Left kidney (tissue), 8 donors: ENCODE data around the gene MIOX. TPM values are rescaled to one million over a fixed set of nuclear protein-coding genes. Genes with fewer than 3 reads are reported as not detected.

Experiments used
- DNase-seq: peaks from one replicate; pipeline ENCODE4 v3.0.0-alpha.2; 2013
- long read RNA-seq, 8 donors: transcript quantifications; one replicate each; lab custom pipeline, GENCODE V29; 2026
- polyA plus RNA-seq: library from polyadenylated mRNA; unstranded; fragments of 120-200 nt; gene quantifications from one replicate; pipeline ENCODE4 v1.2.1, GENCODE V29; 2013; ENCODE audit not compliant: insufficient read length

The MIOX gene
- 6.1 TPM for polyA plus RNA-seq
- long read RNA-seq, donor 1, partial matches to known transcripts = 0 of 2 reads
- long read RNA-seq, donor 1, other reads (novel, unspliced or antisense) = 0 of 2 reads
- long read RNA-seq, donor 2, transcript MIOX-201 (10 exons, 1,130 nt) = major isoform, 6 of 6 reads
- long read RNA-seq, donor 2, partial matches to known transcripts = 0 of 6 reads
- long read RNA-seq, donor 2, other reads (novel, unspliced or antisense) = 0 of 6 reads
- long read RNA-seq, donor 3, partial matches to known transcripts = 0 of 3 reads
- long read RNA-seq, donor 3, other reads (novel, unspliced or antisense) = 0 of 3 reads
- long read RNA-seq, donor 4 = 0 reads
- long read RNA-seq, donor 5, partial matches to known transcripts = 0 of 1 reads
- long read RNA-seq, donor 5, other reads (novel, unspliced or antisense) = 0 of 1 reads
- long read RNA-seq, donor 6, partial matches to known transcripts = 0 of 2 reads
- long read RNA-seq, donor 6, other reads (novel, unspliced or antisense) = 0 of 2 reads
- long read RNA-seq, donor 7, partial matches to known transcripts = 0 of 3 reads
- long read RNA-seq, donor 7, other reads (novel, unspliced or antisense) = 0 of 3 reads
- long read RNA-seq, donor 8, transcript MIOX-201 (10 exons, 1,130 nt) = major isoform, 7 of 7 reads
- long read RNA-seq, donor 8, partial matches to known transcripts = 0 of 7 reads
- long read RNA-seq, donor 8, other reads (novel, unspliced or antisense) = 0 of 7 reads

GRCh38 chr22:50486561-50487289 lies at the start of gene MIOX:
Gene MIOX (plus strand): TSS chr22:50486859. CDS start chr22:50486898, 39 bp downstream.
- DNase-seq = no peak

GRCh38 chr22:50437511-50438304 lies 49.0 kb upstream of the MIOX start:
- no peak for DNase-seq

GRCh38 chr22:50438305-50439275 lies 48.1 kb upstream of the MIOX start:
- no peak for DNase-seq

GRCh38 chr22:50439314-50439870 lies 47.3 kb upstream of the MIOX start:
- no peak for DNase-seq

- DNase-seq = no peak
Observed at GRCh38 chr22:50439871-50440331, 46.8 kb upstream of the MIOX start.

GRCh38 chr22:50440544-50441249 lies 46.0 kb upstream of the MIOX start:
- no peak for DNase-seq

- no peak for DNase-seq
Observed at GRCh38 chr22:50441428-50441993, 45.1 kb upstream of the MIOX start.

GRCh38 chr22:50443197-50443596 lies 43.5 kb upstream of the MIOX start:
- DNase-seq = no peak

- DNase-seq = no peak
Observed at GRCh38 chr22:50443801-50444625, 42.6 kb upstream of the MIOX start.

- DNase-seq = no peak
Observed at GRCh38 chr22:50444663-50445062, 42.0 kb upstream of the MIOX start.

- no peak for DNase-seq
Observed at GRCh38 chr22:50445071-50445879, 41.4 kb upstream of the MIOX start.

GRCh38 chr22:50445880-50446707 lies 40.6 kb upstream of the MIOX start:
- DNase-seq = no peak

GRCh38 chr22:50446708-50447575 lies 39.7 kb upstream of the MIOX start:
- no peak for DNase-seq

- no peak for DNase-seq
Observed at GRCh38 chr22:50447576-50448551, 38.8 kb upstream of the MIOX start.
